Loucy (cell line): ENCODE measurements around the gene NALCN.

Experiments used
- H2AFZ ChIP-seq: fragments of 200-600 bp; sonication (generic); 2 replicates; pipeline ENCODE4 v1.6.0; 2016; ENCODE audit warnings: antibody characterized with exemption, mild to moderate bottlenecking, low read length, moderate library complexity
- H3F3A ChIP-seq: fragments of 200-600 bp; 2 replicates; pipeline ENCODE4 v1.6.0; 2016; ENCODE audit warnings: antibody characterized with exemption, low read depth, mild to moderate bottlenecking
- H3K27me3 ChIP-seq: fragments of 200-600 bp; sonication (generic); 2 replicates; pipeline ENCODE4 v1.6.1; 2014; ENCODE audit warnings: low read length, mild to moderate bottlenecking; ENCODE audit not compliant: insufficient read depth, poor library complexity, severe bottlenecking
- H3K36me3 ChIP-seq: fragments of 200-600 bp; sonication (generic); 2 replicates; pipeline ENCODE4 v1.6.1; 2016; ENCODE audit warnings: low read length; ENCODE audit not compliant: insufficient read depth
- H3K4me1 ChIP-seq: fragments of 200-600 bp; sonication (generic); 2 replicates; pipeline ENCODE4 v1.5.1; 2014; ENCODE audit warnings: low read length, mild to moderate bottlenecking; ENCODE audit not compliant: insufficient read depth, poor library complexity, severe bottlenecking
- H3K4me2 ChIP-seq: fragments of 200-600 bp; sonication (generic); 2 replicates; pipeline ENCODE4 v1.6.0; 2014; ENCODE audit warnings: antibody characterized with exemption, low read length, low read depth, mild to moderate bottlenecking; ENCODE audit not compliant: poor library complexity, severe bottlenecking
- H3K4me3 ChIP-seq: fragments of 200-600 bp; sonication (generic); 2 replicates; pipeline ENCODE4 v1.5.1; 2014; ENCODE audit warnings: low read length, mild to moderate bottlenecking, mixed read lengths; ENCODE audit not compliant: poor library complexity, severe bottlenecking
- H3K79me2 ChIP-seq: fragments of 200-600 bp; sonication (generic); 2 replicates; pipeline ENCODE4 v1.6.1; 2014; ENCODE audit warnings: low read length; ENCODE audit not compliant: insufficient read depth
- H3K9ac ChIP-seq: fragments of 200-600 bp; sonication (generic); 2 replicates; pipeline ENCODE4 v1.6.0; 2014; ENCODE audit warnings: mild to moderate bottlenecking, low read depth, low read length, moderate library complexity; ENCODE audit not compliant: poor library complexity, severe bottlenecking
- H3K9me2 ChIP-seq: fragments of 200-600 bp; sonication (generic); replicated peaks from 2 replicates; pipeline ENCODE4 v1.6.1; 2016; ENCODE audit warnings: low read depth, low read length, mixed read lengths
- H3K9me3 ChIP-seq: fragments of 200-600 bp; sonication (generic); 2 replicates; pipeline ENCODE4 v1.6.1; 2014; ENCODE audit warnings: mild to moderate bottlenecking, antibody characterized with exemption, low read length, low read depth; ENCODE audit not compliant: insufficient read depth
- H4K20me1 ChIP-seq: fragments of 200-600 bp; sonication (generic); 2 replicates; pipeline ENCODE4 v1.6.0; 2014; ENCODE audit warnings: antibody characterized with exemption, low read length, mild to moderate bottlenecking; ENCODE audit not compliant: insufficient read depth, poor library complexity, severe bottlenecking
- EZH2phosphoT487 ChIP-seq: fragments of 200-600 bp; IDR thresholded peaks from 2 replicates; pipeline ENCODE4 v1.6.1; 2018; ENCODE audit warnings: antibody characterized with exemption, mild to moderate bottlenecking, moderate library complexity, borderline replicate concordance
- TF ChIP-seq, protein P1 (sequence below): fragments of 200-600 bp; sonication (generic); conservative IDR thresholded peaks from 2 replicates; pipeline ENCODE4 v1.5.1; 2014; ENCODE audit warnings: mild to moderate bottlenecking, antibody characterized with exemption, low read length

NALCN gene

DNA sequence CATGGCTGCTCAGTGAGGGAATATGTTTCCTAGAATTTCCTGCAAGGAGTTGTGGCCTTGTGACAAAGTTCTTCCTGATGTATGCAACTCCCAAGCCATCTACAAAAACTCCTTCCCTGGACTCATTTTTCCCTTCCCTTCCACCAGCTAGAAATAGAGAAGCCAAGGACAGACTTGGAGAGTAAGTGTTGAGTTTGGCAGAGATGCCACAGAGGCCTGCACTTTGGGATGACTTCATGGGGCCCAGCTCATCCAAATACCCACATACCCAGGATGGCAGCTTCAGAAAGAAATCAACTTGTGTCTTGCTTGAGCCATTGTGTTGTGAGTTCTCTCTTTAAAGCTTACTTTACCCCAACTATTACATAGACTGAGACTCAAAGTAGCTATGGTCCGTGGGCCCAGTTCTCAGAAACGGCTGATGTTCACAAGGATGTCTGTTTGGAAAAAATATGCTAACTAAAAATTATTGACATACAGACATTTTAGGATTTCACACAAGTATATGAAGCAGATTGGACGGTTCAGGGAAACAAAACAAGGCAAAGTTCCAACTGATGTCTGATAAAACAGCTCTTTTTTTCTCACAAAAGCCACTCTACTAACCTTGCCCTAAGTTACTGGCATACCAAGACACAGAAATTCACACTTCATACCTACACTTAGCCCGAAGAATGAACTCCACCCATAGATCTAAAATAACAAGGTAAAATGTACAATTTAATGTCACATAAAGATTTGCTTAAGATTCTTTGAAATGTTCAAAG is 107.9 kb downstream of the NALCN start:
- Histone ChIP-seq H4K20me1 (no peaks in the 10 kb centered on the region), H3K79me2 (no peaks in the 10 kb centered on the region), H3K4me1 (no peaks in the 10 kb centered on the region), H3K4me3 (no peak overlapping the region), H2AFZ (no peak overlapping the region), H3K9ac (no peak overlapping the region), H3K27me3 (no peaks in the 10 kb centered on the region), H3K36me3 (no peaks in the 10 kb centered on the region), H3K4me2 (no peak overlapping the region), H3K9me2 (no peaks in the 10 kb centered on the region), H3K9me3 (no peaks in the 10 kb centered on the region), H3F3A (no peaks in the 10 kb centered on the region)
- TF ChIP-seq EZH2phosphoT487: no peak
- TF ChIP-seq, protein P1, sequence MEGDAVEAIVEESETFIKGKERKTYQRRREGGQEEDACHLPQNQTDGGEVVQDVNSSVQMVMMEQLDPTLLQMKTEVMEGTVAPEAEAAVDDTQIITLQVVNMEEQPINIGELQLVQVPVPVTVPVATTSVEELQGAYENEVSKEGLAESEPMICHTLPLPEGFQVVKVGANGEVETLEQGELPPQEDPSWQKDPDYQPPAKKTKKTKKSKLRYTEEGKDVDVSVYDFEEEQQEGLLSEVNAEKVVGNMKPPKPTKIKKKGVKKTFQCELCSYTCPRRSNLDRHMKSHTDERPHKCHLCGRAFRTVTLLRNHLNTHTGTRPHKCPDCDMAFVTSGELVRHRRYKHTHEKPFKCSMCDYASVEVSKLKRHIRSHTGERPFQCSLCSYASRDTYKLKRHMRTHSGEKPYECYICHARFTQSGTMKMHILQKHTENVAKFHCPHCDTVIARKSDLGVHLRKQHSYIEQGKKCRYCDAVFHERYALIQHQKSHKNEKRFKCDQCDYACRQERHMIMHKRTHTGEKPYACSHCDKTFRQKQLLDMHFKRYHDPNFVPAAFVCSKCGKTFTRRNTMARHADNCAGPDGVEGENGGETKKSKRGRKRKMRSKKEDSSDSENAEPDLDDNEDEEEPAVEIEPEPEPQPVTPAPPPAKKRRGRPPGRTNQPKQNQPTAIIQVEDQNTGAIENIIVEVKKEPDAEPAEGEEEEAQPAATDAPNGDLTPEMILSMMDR: no peak

DNA sequence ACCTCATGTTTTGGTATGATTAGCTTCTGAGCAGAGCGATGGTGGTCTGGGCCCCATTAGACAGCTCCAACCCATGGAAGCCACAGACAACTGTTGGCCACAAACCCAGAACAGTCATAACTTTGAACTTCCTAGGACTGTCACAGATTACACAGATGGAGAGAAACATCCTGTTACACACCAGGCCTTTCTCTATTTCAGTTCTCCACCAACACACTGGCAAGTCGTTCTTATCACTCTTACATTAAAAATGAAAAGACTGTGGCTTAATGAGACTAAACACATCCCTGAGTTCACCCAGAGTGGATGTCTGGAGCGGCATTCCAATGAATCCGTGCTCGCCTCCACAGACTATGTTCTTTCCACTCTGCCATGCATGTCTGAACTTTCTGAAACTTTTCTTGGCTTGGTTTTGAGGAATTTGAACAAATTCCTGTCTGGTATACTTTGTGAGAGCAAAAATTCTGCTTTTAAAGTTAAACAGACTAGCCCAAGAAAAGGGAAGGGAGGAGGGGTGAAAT is 109.1 kb downstream of the NALCN start:
- no peaks in the 10 kb centered on the region for H3F3A ChIP-seq
- no peaks in the 10 kb centered on the region for H4K20me1 ChIP-seq
- no peak overlapping the region for H3K4me2 ChIP-seq
- H3K4me1 ChIP-seq: no peaks in the 10 kb centered on the region
- no peaks in the 10 kb centered on the region for H3K27me3 ChIP-seq
- H3K36me3 ChIP-seq: no peaks in the 10 kb centered on the region
- TF ChIP-seq, protein P1: no peak
- no peak for TF ChIP-seq EZH2phosphoT487
- H2AFZ ChIP-seq: no peak overlapping the region
- no peak overlapping the region for H3K9ac ChIP-seq
- no peaks in the 10 kb centered on the region for H3K9me3 ChIP-seq
- no peak overlapping the region for H3K4me3 ChIP-seq
- H3K79me2 ChIP-seq: no peaks in the 10 kb centered on the region
- no peaks in the 10 kb centered on the region for H3K9me2 ChIP-seq

DNA sequence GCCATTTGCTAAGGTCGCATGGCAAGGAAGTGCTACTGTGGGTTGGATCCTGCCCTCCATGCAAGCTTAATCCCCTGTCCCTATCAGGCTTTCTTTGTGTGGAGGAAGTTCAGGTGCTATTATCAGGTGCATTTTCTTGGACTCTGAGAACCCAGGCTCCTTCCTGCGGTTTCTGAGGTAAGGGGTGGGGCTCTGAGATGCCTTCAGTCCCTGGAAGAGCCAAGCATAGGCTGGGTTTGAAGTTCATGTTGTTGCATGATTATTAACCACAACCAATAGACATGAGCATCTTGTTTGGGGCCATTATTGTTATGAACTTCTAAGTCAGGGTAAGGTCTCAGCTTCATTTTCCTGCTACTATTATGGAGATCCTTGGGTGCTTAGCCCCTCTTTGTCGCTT is 109.5 kb downstream of the NALCN start:
- Histone ChIP-seq H3K9ac (no peak overlapping the region), H3K4me2 (no peak overlapping the region), H3K36me3 (no peaks in the 10 kb centered on the region), H3K27me3 (no peaks in the 10 kb centered on the region), H3K9me3 (no peaks in the 10 kb centered on the region), H3K4me1 (no peaks in the 10 kb centered on the region), H4K20me1 (no peaks in the 10 kb centered on the region), H3F3A (no peaks in the 10 kb centered on the region), H3K4me3 (no peak overlapping the region), H3K79me2 (no peaks in the 10 kb centered on the region), H2AFZ (no peak overlapping the region), H3K9me2 (no peaks in the 10 kb centered on the region)
- TF ChIP-seq EZH2phosphoT487: no peak
- TF ChIP-seq, protein P1: no peak
